H1 (cell line): ENCODE data around the gene ISOC1.

Source experiments
- ASH2L ChIP-seq: fragments of 200-600, 300-600 bp; sonication (generic); IDR thresholded peaks from one replicate; pipeline ENCODE4 v1.7.1; 2017; ENCODE audit warnings: low read length
- CBX5 ChIP-seq: fragments of 300-800, 300-1000 bp; sonication (generic); IDR thresholded peaks from 2 replicates; pipeline ENCODE4 v1.7.1; 2016; ENCODE audit warnings: antibody characterized with exemption, low read length, low read depth
- CREB1 ChIP-seq: IDR thresholded peaks from 2 replicates; pipeline ENCODE4 v1.6.1; 2012; ENCODE audit warnings: inconsistent platforms
- EZH2 ChIP-seq: fragments of 200-600 bp; sonication (generic); IDR thresholded peaks from 2 replicates; pipeline ENCODE4 v1.7.1; 2012; ENCODE audit warnings: low read depth, mild to moderate bottlenecking, moderate library complexity, low read length, inconsistent platforms; ENCODE audit not compliant: severe bottlenecking
- MAFK ChIP-seq: IDR thresholded peaks from 2 replicates; pipeline ENCODE4 v1.6.1; 2012; ENCODE audit warnings: low read depth, mild to moderate bottlenecking, improper control_type of control experiment, low read length
- POLR2A ChIP-seq, 2 experiments: IDR thresholded peaks; 1 replicate in 1 of 2; 2 replicates in 1 of 2; pipeline ENCODE4 v1.6.1; 2011; ENCODE audit warnings: low read depth in 2 of 2, low read length in 2 of 2, mild to moderate bottlenecking in 2 of 2; ENCODE audit errors: control extremely low read depth in 1 of 2

- TF ChIP-seq CBX5, result no peak
- TF ChIP-seq CREB1, result no peak
- TF ChIP-seq EZH2, result no peak
- no peak for TF ChIP-seq POLR2A (IDR thresholded peaks at IDR 0.05; ENCODE audit: control extremely low read depth in 1 of 2, low read depth in 2 of 2, low read length in 2 of 2)
- no peak for TF ChIP-seq ASH2L
- TF ChIP-seq MAFK, result no peak
Measured at GRCh38 chr5:129096382-129096991, 1.9 kb downstream of the ISOC1 start.
